ENCODE data around the gene HUS1B. TPM values are rescaled to one million over a fixed set of nuclear protein-coding genes. Genes with fewer than 3 reads are reported as not detected.

The HUS1B gene
- total RNA-seq, 1 experiment from 2014 or later, result 0.94 TPM

- Histone ChIP-seq H3K4me3 (no peak overlapping the region), H3K36me3 (ENCODE audit: low read depth) (no peaks in the 10 kb centered on the region), H3K79me2 (ENCODE audit: low read depth) (no peaks in the 10 kb centered on the region), H3K27me3 (ENCODE audit: insufficient read depth, low read depth) (no peaks in the 10 kb centered on the region), H3K4me1 (replicated peaks; ENCODE audit: insufficient read depth) (no peaks in the 10 kb centered on the region), H3K9me2 (ENCODE audit: insufficient read depth) (no peaks in the 10 kb centered on the region), H4K20me1 (ENCODE audit: insufficient read depth) (no peaks in the 10 kb centered on the region), H2AFZ (no peak overlapping the region), H3K9me3 (ENCODE audit: insufficient read depth, low read depth) (no peaks in the 10 kb centered on the region; the same call in 1 of the 2 replicates), H3K27ac (no peak overlapping the region), H3K4me2 (no peak overlapping the region), H3F3A (ENCODE audit: insufficient read depth, low read depth) (no peaks in the 10 kb centered on the region)
- CTCF ChIA-PET, result no interaction called here
- BruUV-seq (replicated peaks), result no TSS peak
- intact Hi-C loops (cut with micrococcal nuclease; ENCODE audit: unreplicated experiment), result no loop called here
- TF ChIP-seq, protein P1, sequence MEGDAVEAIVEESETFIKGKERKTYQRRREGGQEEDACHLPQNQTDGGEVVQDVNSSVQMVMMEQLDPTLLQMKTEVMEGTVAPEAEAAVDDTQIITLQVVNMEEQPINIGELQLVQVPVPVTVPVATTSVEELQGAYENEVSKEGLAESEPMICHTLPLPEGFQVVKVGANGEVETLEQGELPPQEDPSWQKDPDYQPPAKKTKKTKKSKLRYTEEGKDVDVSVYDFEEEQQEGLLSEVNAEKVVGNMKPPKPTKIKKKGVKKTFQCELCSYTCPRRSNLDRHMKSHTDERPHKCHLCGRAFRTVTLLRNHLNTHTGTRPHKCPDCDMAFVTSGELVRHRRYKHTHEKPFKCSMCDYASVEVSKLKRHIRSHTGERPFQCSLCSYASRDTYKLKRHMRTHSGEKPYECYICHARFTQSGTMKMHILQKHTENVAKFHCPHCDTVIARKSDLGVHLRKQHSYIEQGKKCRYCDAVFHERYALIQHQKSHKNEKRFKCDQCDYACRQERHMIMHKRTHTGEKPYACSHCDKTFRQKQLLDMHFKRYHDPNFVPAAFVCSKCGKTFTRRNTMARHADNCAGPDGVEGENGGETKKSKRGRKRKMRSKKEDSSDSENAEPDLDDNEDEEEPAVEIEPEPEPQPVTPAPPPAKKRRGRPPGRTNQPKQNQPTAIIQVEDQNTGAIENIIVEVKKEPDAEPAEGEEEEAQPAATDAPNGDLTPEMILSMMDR (conservative IDR thresholded peaks at IDR 0.05), result no peak
- TF ChIP-seq EZH2 (IDR thresholded peaks at IDR 0.05; ENCODE audit: low read depth), result no peak
- no peak for DNase-seq
- POLR2A ChIA-PET (ENCODE audit: unreplicated experiment), result no interaction called here
Measured at GRCh38 chr6:642805-643204, 14.1 kb downstream of the HUS1B start.

GRCh38 chr6:641225-641985, 15.5 kb downstream of the HUS1B start:
- H3K79me2 ChIP-seq (ENCODE audit: low read depth), result no peaks in the 10 kb centered on the region
- H3K9me3 ChIP-seq (ENCODE audit: insufficient read depth, low read depth), result no peaks in the 10 kb centered on the region; the same call in 1 of the 2 replicates
- H3K4me2 ChIP-seq, result no peak overlapping the region
- H3K36me3 ChIP-seq (ENCODE audit: low read depth), result no peaks in the 10 kb centered on the region
- intact Hi-C loops (cut with micrococcal nuclease; ENCODE audit: unreplicated experiment), result no loop called here
- no TSS peak for BruUV-seq (replicated peaks)
- H3K4me3 ChIP-seq, result no peak overlapping the region
- POLR2A ChIA-PET (ENCODE audit: unreplicated experiment), result no interaction called here
- TF ChIP-seq, protein P1 (conservative IDR thresholded peaks at IDR 0.05), result no peak
- TF ChIP-seq EZH2 (IDR thresholded peaks at IDR 0.05; ENCODE audit: low read depth), result no peak
- H3K4me1 ChIP-seq (replicated peaks; ENCODE audit: insufficient read depth), result no peaks in the 10 kb centered on the region
- H3F3A ChIP-seq (ENCODE audit: insufficient read depth, low read depth), result no peaks in the 10 kb centered on the region
- no peak overlapping the region for H2AFZ ChIP-seq
- no peaks in the 10 kb centered on the region for H3K27me3 ChIP-seq (ENCODE audit: insufficient read depth, low read depth)
- no peak for DNase-seq
- H4K20me1 ChIP-seq (ENCODE audit: insufficient read depth), result no peaks in the 10 kb centered on the region
- CTCF ChIA-PET, result no interaction called here
- no peaks in the 10 kb centered on the region for H3K9me2 ChIP-seq (ENCODE audit: insufficient read depth)
- no peak overlapping the region for H3K27ac ChIP-seq

DNA sequence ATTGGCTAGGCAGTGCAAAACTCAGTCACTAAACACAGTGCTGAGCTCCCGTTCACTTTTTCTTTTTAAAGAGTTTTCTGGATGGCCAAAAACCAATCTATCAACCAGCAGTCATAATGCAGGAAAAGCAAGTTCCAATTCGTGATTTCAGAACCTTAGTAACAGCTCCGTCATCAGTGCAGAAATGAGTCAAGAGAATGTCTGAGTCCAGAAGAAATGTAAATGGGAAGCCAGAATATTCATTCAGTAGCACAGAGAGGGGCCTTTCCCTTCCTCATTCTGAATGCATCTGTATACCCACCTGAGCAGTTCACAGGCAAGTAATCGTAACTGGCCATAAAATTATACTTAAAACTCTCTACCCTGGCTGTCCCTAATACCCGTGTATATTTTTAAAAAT, 20.4 kb downstream of the HUS1B start:
- Histone ChIP-seq H3K79me2 (ENCODE audit: low read depth) (no peaks in the 10 kb centered on the region), H3K9me2 (ENCODE audit: insufficient read depth) (no peaks in the 10 kb centered on the region), H3K36me3 (ENCODE audit: low read depth) (no peaks in the 10 kb centered on the region), H3F3A (ENCODE audit: insufficient read depth, low read depth) (no peaks in the 10 kb centered on the region), H3K9me3 (ENCODE audit: insufficient read depth, low read depth) (no peaks in the 10 kb centered on the region), H2AFZ (no peak overlapping the region), H3K27me3 (ENCODE audit: insufficient read depth, low read depth) (no peaks in the 10 kb centered on the region), H3K27ac (no peak overlapping the region), H3K4me3 (no peak overlapping the region), H3K4me2 (no peak overlapping the region), H3K4me1 (replicated peaks; ENCODE audit: insufficient read depth) (no peaks in the 10 kb centered on the region), H4K20me1 (ENCODE audit: insufficient read depth) (no peaks in the 10 kb centered on the region)
- ChIA-PET CTCF (interaction anchor here (0.6 kb wide), 1 partner anchor 164 kb away, joined by 9 read pairs; no protein-coding TSS in a partner anchor), POLR2A (ENCODE audit: unreplicated experiment) (no interaction called here)
- TF ChIP-seq EZH2 (IDR thresholded peaks at IDR 0.05; ENCODE audit: low read depth), result no peak
- TF ChIP-seq, protein P1 (conservative IDR thresholded peaks at IDR 0.05), result no peak
- BruUV-seq (replicated peaks), result no TSS peak
- DNase-seq, result no peak
- intact Hi-C loops (cut with micrococcal nuclease; ENCODE audit: unreplicated experiment), result no loop called here
